Gastroesophageal sphincter (tissue), 4 donors: ENCODE measurements around the gene VPS35L. TPM values are rescaled to one million over a fixed set of nuclear protein-coding genes. Genes with fewer than 3 reads are reported as not detected.

Source experiments
- ATAC-seq: fragments of 150-250 bp; one replicate; pipeline ENCODE4 v1.9.1; 2016; ENCODE audit warnings: mild to moderate bottlenecking, moderate library complexity
- H3K27ac ChIP-seq, 4 donors: fragments of 200-600 bp; sonication (generic) in 3 of 4; 1 replicate in 3 of 4; 2 replicates in 1 of 4; pipeline ENCODE4 v1.5.1; 2016 to 2019
- H3K27me3 ChIP-seq: fragments of 200-600 bp; sonication (generic); one replicate; pipeline ENCODE4 v1.5.1; 2019
- H3K36me3 ChIP-seq, 2 donors: fragments of 200-600 bp; sonication (generic); one replicate each; pipeline ENCODE4 v1.5.1; 2019; ENCODE audit warnings: control low read depth in 1 of 2
- H3K4me1 ChIP-seq, 3 donors: fragments of 200-600 bp; sonication (generic); 1 replicate in 2 of 3; 2 replicates in 1 of 3; pipeline ENCODE4 v1.5.1; 2016 to 2019; ENCODE audit warnings: control low read depth in 2 of 3
- H3K4me3 ChIP-seq, 2 donors: fragments of 200-600 bp; sonication (generic); one replicate each; pipeline ENCODE4 v1.5.1; 2019; ENCODE audit warnings: mild to moderate bottlenecking in 1 of 2, moderate library complexity in 1 of 2
- H3K9me3 ChIP-seq, 3 donors: fragments of 200-600 bp; sonication (generic); one replicate each; pipeline ENCODE4 v1.5.1; 2017 to 2019; ENCODE audit warnings: control low read depth in 2 of 3
- EP300 ChIP-seq: sonication (generic); formaldehyde crosslinking; IDR thresholded peaks from one replicate; pipeline ENCODE4 v1.6.1; 2017; ENCODE audit warnings: antibody characterized with exemption, mild to moderate bottlenecking
- POLR2A ChIP-seq, 2 donors: fragments of 450-650 bp; IDR thresholded peaks; one replicate each; pipeline ENCODE4 v1.6.1; 2017; ENCODE audit warnings: antibody characterized with exemption in 2 of 2, mild to moderate bottlenecking in 2 of 2, moderate library complexity in 1 of 2
- POLR2AphosphoS5 ChIP-seq: sonication (generic); formaldehyde crosslinking; IDR thresholded peaks from one replicate; pipeline ENCODE4 v1.6.1; 2017; ENCODE audit warnings: antibody characterized with exemption
- WGBS, 2 donors: methylation state at CpG; one replicate each; pipeline ENCODE4 v1.1.5; 2018; ENCODE audit warnings: low coverage in 1 of 2; 5-methylcytosine and 5-hydroxymethylcytosine counted together
- total RNA-seq, 4 donors: library from RNA; depleted of rRNA; stranded (reverse); fragments of >200 nt; gene quantifications; one replicate each; pipeline ENCODE4 v1.1.0, GENCODE V29; 2016
- TF ChIP-seq, protein P1 (sequence below), 4 experiments: fragments of 200-600 bp in 2 of 4; fragments of 450-650 bp in 2 of 4; sonication (generic) in 1 of 4; IDR thresholded peaks; one replicate each; pipeline ENCODE4 v1.5.1; 2017 to 2019; ENCODE audit warnings: antibody characterized with exemption in 4 of 4, mild to moderate bottlenecking in 2 of 4, moderate library complexity in 2 of 4

The VPS35L gene
- total RNA-seq, 4 donors from 2014 or later, result 39.0 to 59.6 (median 46.9) TPM

DNA sequence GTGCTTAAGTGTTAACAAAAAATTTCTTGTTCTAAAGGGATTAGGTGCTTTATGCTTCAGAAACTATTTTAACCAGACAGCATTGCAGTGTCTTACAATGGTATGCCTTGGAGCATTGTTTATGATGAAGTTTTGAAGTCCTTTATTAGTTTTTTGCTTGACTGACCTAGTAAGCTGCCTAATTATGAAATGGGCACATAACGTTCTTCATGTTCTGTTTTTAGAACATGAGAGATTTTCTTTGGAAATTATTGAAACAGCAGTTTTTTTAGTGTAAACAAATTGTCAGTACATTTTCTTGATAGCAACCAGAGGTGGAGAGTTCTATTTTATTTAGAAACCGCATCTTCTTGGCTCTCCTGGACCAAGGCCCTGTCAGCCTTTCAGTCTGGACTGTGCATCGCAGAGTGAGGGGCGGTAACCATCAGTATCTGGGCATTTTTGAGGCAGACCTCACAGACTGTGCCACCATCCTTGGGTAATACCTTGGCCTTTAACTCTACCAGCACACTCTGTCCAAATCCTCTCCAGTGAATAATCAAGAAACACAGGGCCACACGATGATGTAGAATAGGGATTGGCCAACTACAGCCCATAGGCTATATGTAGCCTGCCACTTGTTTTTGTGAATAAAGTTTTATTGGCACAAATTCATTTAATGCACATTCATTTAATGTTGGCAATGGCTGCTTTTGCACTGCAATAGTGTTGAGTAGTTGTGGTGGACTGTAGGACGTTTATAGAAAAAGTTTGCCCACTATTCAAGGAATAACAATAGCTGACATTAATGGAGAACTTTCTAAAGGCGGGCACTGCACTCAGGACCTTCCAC lies 81.1 kb downstream of the VPS35L start:
- peak; percentile 85 for ATAC-seq
- H3K4me3 ChIP-seq, result no peak overlapping the region
- H3K36me3 ChIP-seq, result peaks cover 0 to 88% of the 10 kb centered on the region in 2 donors
- no peaks in the 10 kb centered on the region for H3K9me3 ChIP-seq
- H3K27ac ChIP-seq, result peak overlapping the region; percentile 59 to 72 (median 63)
- no peaks in the 10 kb centered on the region for H3K27me3 ChIP-seq
- TF ChIP-seq POLR2AphosphoS5 (peak; percentile 64), EP300 (no peak), POLR2A (IDR thresholded peaks at IDR 0.05) (no peak)
- TF ChIP-seq, protein P1, sequence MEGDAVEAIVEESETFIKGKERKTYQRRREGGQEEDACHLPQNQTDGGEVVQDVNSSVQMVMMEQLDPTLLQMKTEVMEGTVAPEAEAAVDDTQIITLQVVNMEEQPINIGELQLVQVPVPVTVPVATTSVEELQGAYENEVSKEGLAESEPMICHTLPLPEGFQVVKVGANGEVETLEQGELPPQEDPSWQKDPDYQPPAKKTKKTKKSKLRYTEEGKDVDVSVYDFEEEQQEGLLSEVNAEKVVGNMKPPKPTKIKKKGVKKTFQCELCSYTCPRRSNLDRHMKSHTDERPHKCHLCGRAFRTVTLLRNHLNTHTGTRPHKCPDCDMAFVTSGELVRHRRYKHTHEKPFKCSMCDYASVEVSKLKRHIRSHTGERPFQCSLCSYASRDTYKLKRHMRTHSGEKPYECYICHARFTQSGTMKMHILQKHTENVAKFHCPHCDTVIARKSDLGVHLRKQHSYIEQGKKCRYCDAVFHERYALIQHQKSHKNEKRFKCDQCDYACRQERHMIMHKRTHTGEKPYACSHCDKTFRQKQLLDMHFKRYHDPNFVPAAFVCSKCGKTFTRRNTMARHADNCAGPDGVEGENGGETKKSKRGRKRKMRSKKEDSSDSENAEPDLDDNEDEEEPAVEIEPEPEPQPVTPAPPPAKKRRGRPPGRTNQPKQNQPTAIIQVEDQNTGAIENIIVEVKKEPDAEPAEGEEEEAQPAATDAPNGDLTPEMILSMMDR (IDR thresholded peaks at IDR 0.05), result no peak
- WGBS, 2 donors, result 52 to 69% methylated on average over 4 to 7 of the region's 7 CpGs
- H3K4me1 ChIP-seq, result peaks cover 0 to 34% (median 9%) of the 10 kb centered on the region in 3 donors

DNA sequence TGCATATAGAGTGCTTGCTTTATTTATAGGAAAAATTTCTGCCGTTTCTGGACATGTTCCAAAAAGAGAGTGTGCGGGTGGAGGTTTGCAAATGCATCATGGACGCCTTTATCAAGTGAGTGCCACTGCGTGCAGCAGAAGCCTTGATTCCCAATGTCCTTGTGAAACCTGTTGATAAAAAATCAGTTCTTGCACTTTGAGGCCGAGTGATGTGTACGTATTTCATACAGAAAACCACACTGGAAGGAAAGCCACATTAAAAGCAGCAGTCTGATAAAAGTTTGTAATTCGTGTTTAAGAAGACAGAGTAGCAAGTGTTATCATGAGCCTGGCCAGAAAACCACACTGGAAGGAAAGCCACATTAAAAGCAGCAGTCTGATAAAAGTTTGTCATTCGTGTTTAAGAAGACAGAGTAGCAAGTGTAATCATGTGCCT lies 84.5 kb downstream of the VPS35L start:
- Histone ChIP-seq H3K27ac (peak overlapping the region in 3 of 4 donors; percentile 7 to 56 (median 55)), H3K9me3 (no peaks in the 10 kb centered on the region), H3K36me3 (peaks cover 0 to 77% of the 10 kb centered on the region in 2 donors), H3K4me1 (peaks cover 3 to 50% (median 9%) of the 10 kb centered on the region in 3 donors), H3K4me3 (no peak overlapping the region), H3K27me3 (no peaks in the 10 kb centered on the region)
- no peak for TF ChIP-seq EP300
- no peak for TF ChIP-seq POLR2A (IDR thresholded peaks at IDR 0.05)
- no peak for TF ChIP-seq POLR2AphosphoS5
- TF ChIP-seq, protein P1 (IDR thresholded peaks at IDR 0.05), result no peak
- WGBS, 2 donors, result 33 to 36% methylated on average over 5 to 8 of the region's 8 CpGs
- no peak for ATAC-seq

DNA sequence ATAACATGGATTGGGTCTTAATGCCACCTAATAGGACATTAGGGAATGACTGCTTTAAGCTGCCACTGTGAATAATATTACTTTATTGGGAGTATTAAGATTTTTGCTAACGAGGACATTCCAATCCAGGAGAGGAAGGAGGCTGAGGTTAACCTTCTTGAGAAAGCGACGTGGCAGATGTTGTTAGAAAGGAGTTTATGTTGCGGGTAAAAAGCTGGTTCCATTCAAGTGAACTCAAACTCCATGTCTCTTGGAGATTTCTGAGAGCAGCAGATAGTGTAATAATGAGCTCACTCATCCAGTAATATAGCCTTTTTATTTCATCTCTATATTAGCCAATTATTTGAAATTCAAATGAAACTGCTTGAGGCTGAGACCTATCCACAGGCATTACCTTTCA lies 87.0 kb downstream of the VPS35L start:
- peak overlapping the region in 2 of 4 donors; percentile 70 to 84 for H3K27ac ChIP-seq
- H3K4me3 ChIP-seq, result no peak overlapping the region
- H3K36me3 ChIP-seq, result peaks cover 0 to 81% of the 10 kb centered on the region in 2 donors
- H3K9me3 ChIP-seq, result no peaks in the 10 kb centered on the region
- TF ChIP-seq, protein P1 (IDR thresholded peaks at IDR 0.05), result no peak
- no peak for TF ChIP-seq POLR2AphosphoS5
- no peak for TF ChIP-seq POLR2A (IDR thresholded peaks at IDR 0.05)
- no peak for TF ChIP-seq EP300
- ATAC-seq, result no peak
- H3K27me3 ChIP-seq, result no peaks in the 10 kb centered on the region
- 89 to 93% methylated on average over 4 of the region's 4 CpGs for WGBS, 2 donors
- H3K4me1 ChIP-seq, result peaks cover 3 to 38% (median 4%) of the 10 kb centered on the region in 3 donors

DNA sequence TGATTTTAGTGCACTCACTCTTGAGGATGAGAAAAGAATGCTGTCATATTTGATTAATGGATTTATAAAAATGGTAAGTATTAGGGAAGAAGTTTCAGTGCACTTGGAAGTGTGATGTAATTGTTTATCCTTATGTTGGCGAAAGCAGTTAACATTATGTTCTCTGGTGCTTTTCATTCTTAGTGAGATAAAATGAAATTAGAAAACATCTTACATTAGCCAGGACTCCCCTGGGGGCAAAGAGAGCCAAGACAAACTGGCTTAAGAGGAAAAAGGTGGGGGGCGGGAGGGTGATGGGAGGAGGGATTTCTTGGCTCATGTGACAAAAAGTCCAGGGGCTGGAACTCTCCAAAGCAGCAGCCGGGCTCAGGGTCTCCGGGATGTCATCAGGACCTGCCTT lies 89.4 kb downstream of the VPS35L start:
- no peaks in the 10 kb centered on the region for H3K27me3 ChIP-seq
- peak overlapping the region in 3 of 4 donors; percentile 67 to 84 (median 70) for H3K27ac ChIP-seq
- H3K9me3 ChIP-seq, result no peaks in the 10 kb centered on the region
- peak; percentile 83 for ATAC-seq
- peak overlapping the region in 1 of 2 donors; percentile 23 for H3K4me3 ChIP-seq
- TF ChIP-seq POLR2A (IDR thresholded peaks at IDR 0.05) (no peak), POLR2AphosphoS5 (peak; percentile 50)
- WGBS, 2 donors, result 16 to 28% methylated on average over 4 of the region's 4 CpGs
- peaks cover 0 to 81% of the 10 kb centered on the region in 2 donors for H3K36me3 ChIP-seq
- H3K4me1 ChIP-seq, result peaks cover 0 to 31% (median 3%) of the 10 kb centered on the region in 3 donors

DNA sequence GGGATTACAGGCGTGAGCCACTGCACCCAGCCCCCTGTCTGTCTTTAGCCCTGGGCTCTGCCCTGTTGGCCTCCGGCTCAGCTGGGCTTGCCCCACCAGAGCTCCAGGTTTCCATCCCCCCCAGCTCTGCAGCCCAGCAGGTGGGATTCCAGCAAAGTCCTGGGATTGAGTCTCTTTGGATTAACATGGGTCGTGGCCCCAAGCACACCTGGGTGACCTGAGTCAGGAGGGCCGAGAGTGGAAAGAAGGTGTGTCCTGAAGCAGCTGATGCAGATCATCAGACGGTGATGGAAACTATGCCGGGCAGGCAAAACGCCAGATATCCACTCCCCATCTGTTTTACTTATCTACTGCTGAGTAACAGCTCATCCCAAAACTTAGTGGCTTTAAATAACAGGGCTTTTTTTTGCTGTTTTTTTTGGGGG lies 90.1 kb downstream of the VPS35L start:
- Histone ChIP-seq H3K27ac (peak overlapping the region; percentile 16 to 84 (median 76)), H3K4me1 (peaks cover 0 to 27% (median 3%) of the 10 kb centered on the region in 3 donors), H3K27me3 (no peaks in the 10 kb centered on the region), H3K9me3 (no peaks in the 10 kb centered on the region), H3K36me3 (peaks cover 0 to 80% of the 10 kb centered on the region in 2 donors), H3K4me3 (peak overlapping the region in 1 of 2 donors; percentile 23)
- ATAC-seq, result peak; percentile 73
- 21% methylated on average over 4 of the region's 7 CpGs; no CpG with 5 or more reads in 1 of the 2 donors for WGBS, 2 donors
- no peak for TF ChIP-seq POLR2AphosphoS5
- no peak for TF ChIP-seq EP300
- TF ChIP-seq POLR2A (IDR thresholded peaks at IDR 0.05), result no peak
- TF ChIP-seq, protein P1 (IDR thresholded peaks at IDR 0.05), result no peak
